ENCODE data around the gene KDM4B.

The KDM4B gene

GRCh38 chr19:5093948-5094718 lies 125.2 kb downstream of the KDM4B start:
- DNase-seq: no peak

- no peak for DNase-seq
These were observed 126.1 kb downstream of the KDM4B start for GRCh38 chr19:5094768-5095567.

GRCh38 chr19:5095568-5095850 lies 126.6 kb downstream of the KDM4B start:
- DNase-seq: no peak

GRCh38 chr19:5096536-5096935 lies 127.6 kb downstream of the KDM4B start:
- no peak for DNase-seq

- no peak for DNase-seq
These were observed 128.5 kb downstream of the KDM4B start for GRCh38 chr19:5097331-5097930.

GRCh38 chr19:5097959-5098623 lies 129.2 kb downstream of the KDM4B start:
- no peak for DNase-seq

GRCh38 chr19:5098646-5099045 lies 129.7 kb downstream of the KDM4B start:
- DNase-seq: no peak

GRCh38 chr19:5099701-5100221 lies 130.8 kb downstream of the KDM4B start:
- no peak for DNase-seq

GRCh38 chr19:5101871-5102270 lies 133.0 kb downstream of the KDM4B start:
- DNase-seq: no peak

GRCh38 chr19:5102520-5102919 lies 133.6 kb downstream of the KDM4B start:
- no peak for DNase-seq

GRCh38 chr19:5103061-5103701 lies 134.3 kb downstream of the KDM4B start:
- no peak for DNase-seq

GRCh38 chr19:5103812-5104410 lies 135.0 kb downstream of the KDM4B start:
- DNase-seq: no peak

- DNase-seq: no peak
These were observed 136.0 kb downstream of the KDM4B start for GRCh38 chr19:5104871-5105351.

- no peak for DNase-seq
These were observed 137.3 kb downstream of the KDM4B start for GRCh38 chr19:5106191-5106726.

- no peak for DNase-seq
These were observed 138.1 kb downstream of the KDM4B start for GRCh38 chr19:5106971-5107370.

- no peak for DNase-seq
These were observed 138.7 kb downstream of the KDM4B start for GRCh38 chr19:5107432-5108122.

- no peak for DNase-seq
These were observed 139.2 kb downstream of the KDM4B start for GRCh38 chr19:5108123-5108596.

GRCh38 chr19:5108866-5109265 lies 140.0 kb downstream of the KDM4B start:
- DNase-seq: no peak

- DNase-seq: no peak
These were observed 140.6 kb downstream of the KDM4B start for GRCh38 chr19:5109560-5109959.

- DNase-seq: no peak
These were observed 141.6 kb downstream of the KDM4B start for GRCh38 chr19:5110546-5110945.

- no peak for DNase-seq
These were observed 142.1 kb downstream of the KDM4B start for GRCh38 chr19:5111051-5111450.

All from stimulated activated CD4-positive, alpha-beta T cell treated with anti-CD3 and anti-CD28 coated beads, Interleukin-2, amount 100 ng/mL, for 48 hours (primary cell).